Activated T-helper 1 cell treated with anti-CD3 and anti-CD28 coated beads, Interleukin-2, amount 50 U/mL, for 16 hours (primary cell): ENCODE data around the gene R3HDM1.
"Not testable (repeated sequence)": the region's sequence is repeated elsewhere in the genome, so short reads cannot be mapped to it uniquely, and the experiment has no call there.

ENCODE experiments used
- DNase-seq, 2 donors: peaks; one replicate each; pipeline ENCODE4 v3.0.0-alpha.2; 2020; ENCODE audit warnings: low read depth in 1 of 2, low spot score in 1 of 2

The R3HDM1 gene

DNA sequence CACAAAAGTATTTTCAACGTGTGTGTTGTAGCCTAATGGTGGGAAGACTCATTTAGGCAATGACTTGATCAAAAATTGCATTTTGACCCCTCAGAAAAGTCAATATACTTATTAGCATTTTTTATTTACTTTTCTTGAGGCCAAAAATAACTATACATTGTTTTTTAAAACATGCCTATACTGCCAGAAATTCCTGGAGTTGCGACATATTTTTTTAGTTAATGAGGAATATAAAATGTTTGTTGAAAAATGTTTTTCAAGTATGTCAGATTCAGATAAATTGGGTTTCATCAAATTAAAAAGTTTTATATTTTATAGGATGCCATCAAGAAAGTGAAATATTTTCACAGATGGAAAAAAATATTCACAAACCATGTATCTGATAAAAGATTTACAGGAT, 39.6 kb downstream of the R3HDM1 start:
- no peak for DNase-seq

DNA sequence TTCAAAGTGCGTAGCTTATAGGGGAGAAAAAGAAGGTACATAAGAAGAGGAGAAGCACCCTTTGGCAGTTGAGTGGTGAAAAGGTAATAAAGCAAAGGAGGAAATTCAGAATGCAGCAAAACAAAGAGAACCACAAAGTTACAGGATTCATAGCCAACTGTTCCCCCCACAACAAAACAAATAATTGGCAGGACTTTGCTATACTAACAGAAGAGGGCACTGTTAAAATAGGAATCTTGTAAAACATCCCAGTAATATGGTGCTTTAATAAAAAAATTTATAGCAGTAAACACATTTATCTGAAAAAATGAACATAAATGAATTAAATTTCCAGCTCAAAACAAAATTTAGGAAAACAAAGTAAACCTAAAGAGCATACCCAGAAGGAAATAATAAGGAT, 42.3 kb downstream of the R3HDM1 start:
- DNase-seq: no peak

DNA sequence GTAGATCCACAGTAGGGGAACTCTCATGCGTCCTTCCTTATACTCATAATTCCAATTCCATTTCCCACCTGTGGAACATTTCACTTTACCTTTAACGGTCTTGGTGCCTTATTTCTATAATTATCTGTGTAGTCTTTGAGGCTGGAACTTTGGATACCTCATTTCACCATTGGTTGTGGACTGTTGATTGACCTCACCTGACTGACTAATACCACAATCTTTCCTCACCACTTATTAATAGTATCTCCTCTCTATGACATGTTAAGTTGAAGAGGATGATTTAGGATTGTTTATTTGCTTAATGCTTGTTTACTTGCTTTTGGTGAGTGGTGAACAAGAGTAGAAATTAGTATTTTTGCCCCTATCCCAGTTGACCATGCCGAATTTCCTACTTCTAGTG, 50.0 kb downstream of the R3HDM1 start:
- DNase-seq: no peak

DNA sequence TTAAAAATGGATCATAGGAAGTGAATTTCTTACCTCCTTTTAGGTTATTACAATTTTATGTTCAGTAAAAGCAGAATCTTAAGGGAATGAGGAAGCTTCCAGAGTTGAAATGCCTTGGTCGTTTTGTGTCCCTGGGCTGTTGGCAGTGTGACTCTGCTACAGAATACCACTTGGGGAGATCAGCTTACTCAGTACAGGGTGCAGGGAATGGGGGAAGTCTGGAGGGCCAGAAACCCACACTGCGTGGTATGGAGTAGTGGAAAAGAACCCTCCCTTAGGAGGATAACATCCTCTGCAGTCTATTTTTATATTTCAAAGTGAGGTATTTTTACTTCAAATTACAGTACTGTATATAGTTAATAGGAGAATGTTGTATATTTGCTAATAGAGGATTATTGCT, 51.1 kb downstream of the R3HDM1 start:
- no peak for DNase-seq

DNA sequence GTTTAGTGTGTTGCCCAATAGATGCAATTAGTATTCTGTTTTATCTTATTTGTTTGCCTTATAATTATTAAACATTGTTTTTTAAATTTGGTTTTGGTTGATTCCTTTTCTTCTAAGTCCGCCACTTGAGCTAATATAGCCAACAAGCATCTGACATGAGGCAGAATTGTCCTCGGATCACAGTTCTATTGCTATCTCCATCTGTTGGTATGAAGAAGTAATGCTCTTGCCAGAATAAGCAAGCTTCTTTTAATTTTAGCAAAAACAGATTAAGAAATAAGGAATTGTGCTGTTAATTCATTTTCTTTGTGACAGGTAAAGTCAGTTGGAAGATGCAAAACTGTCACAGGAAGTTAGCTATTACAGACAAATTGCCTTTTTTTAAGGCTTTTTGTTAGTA, 54.3 kb downstream of the R3HDM1 start:
- no peak for DNase-seq

DNA sequence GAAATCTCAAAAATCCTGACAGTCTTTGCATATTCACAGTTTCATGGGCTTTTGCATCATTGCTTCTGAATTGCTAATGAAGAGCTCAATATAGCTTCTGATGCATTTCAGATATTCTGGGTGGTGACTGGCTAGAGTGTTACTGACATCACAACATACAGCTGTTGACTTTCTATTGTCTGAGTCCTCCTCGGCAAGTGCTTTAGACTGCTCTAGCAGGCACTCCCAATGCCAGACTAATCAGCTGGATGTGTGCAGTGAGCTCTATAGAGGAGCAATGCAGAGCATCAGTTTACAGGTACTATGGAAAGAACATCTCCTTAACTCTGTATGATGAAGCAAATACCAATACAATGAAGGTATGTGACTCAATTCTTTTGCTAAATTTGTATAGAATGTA, 54.9 kb downstream of the R3HDM1 start:
- DNase-seq: no peak

DNA sequence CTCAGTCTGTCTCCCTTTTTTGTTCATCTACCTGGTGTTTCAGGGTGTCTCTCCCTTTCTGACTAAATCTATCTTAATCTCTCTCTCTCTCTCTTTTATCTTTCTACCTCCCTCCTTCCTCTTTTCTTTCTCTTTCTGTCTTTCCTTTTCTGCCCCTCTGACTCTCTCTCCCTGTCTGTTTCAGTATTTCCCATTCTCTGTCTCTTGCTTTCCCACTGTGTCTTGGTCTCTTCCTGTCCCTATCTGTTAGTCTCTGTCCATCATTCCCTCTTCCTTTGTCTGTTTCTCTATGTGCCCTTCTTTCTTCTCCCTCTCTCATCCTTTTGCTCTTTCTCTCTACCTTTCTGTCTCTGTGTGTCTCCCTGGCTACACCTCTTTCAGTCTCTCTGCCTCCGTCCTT, 56.7 kb downstream of the R3HDM1 start:
- no peak for DNase-seq

DNA sequence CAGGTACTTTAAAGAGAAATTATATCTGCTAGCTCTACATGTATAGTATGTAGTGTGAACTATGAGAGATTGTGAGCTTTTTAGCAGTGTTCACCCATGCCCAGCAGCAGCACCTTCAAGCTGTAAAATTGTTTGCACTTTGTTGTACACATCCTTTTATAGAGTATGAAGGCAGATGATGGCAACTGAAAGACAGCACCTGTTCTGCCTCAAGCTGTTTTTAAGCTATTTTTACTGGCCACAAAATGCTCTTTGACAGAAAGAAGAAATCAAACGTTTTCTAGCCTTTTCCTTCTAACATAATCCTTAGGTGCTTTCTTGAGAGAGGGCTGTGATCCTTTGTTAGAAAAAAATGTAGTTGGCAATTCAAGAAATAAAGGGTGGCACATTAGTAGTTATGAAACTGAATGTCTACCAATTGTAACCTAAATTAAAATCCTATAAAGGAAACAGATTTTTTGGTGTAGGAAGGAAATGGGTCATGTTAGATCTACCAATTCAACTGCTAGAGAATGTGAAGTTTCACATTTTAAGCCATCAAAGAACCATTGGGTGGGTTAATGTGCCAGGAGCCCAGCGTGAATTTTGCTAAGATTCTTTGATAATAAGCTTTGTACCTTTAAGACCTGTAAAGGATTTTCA, 59.5 kb downstream of the R3HDM1 start:
- DNase-seq: no peak

DNA sequence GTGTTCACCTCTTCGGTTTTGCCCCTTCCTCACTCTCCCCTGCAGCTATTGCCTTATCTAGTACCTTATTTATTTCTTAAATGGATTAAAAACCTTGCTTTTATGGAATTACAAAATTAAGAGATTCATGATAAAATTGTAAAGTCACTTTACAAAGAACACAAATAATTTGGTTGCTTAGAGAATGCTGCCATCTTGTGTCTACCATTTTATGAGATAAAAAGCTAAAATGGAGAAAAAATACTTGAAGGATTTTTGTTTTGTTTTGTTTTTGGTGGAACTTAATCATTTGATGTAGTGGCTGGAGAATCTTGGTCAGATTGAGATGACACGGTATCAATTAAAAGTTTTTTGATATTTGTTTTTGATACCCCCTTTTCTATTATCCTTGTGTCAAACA, 69.6 kb downstream of the R3HDM1 start:
- no peak for DNase-seq

DNA sequence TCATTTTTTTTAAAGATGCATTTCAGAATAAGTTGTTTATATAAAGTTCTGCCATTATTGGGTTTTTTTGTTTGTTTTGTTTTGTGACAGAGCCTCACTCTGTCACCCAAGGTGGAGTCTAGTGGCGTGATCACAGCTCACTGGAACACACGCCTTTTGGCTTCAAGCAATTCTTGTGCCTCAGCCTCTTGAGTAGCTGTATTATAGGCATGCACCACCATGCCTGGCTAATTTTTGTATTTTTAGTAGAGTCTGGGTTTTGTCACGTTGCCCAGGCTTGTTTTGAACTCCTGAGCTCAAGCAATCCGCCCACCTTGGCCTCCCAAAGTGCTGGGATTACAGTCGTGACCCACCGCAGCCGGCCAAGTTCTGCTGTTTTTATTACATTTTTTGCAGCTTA, 72.3 kb downstream of the R3HDM1 start:
- DNase-seq: no peak

DNA sequence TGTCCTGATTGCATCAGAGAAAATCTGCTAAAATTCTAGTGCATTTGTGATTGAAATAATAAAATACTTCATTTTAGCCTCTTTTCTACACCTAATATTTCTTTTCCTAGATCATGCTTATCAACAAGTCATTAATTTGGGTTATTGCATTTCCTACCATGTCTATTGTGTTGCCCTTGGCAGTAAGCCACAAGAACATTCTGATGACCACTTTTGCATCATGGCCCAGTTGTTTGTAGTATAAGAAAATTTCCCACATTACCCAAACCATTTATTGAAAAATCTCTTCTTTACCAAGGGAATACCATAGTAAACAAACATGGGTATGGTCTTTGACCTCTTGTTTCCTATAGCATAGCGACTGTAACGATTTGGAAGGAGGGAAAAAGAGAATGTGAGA, 76.3 kb downstream of the R3HDM1 start:
- DNase-seq: no peak

DNA sequence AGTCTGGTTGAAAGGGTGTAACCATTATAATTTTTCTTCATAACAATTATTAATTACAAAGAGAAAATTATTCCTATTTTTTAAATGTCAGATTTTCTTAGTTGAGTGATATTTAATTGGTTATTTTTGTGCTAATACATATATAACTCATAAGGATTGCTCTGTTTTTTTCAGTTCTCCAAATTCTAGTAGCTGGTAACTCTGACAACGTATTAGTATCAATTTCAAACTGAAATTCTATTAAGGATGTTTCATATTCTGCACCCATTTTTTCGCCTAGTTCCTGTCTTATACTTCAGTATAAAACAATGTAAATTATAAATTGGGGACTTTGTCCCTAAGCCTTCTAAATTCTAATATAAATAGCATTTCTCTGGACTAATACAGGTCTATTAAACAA, 81.0 kb downstream of the R3HDM1 start:
- DNase-seq: no peak

DNA sequence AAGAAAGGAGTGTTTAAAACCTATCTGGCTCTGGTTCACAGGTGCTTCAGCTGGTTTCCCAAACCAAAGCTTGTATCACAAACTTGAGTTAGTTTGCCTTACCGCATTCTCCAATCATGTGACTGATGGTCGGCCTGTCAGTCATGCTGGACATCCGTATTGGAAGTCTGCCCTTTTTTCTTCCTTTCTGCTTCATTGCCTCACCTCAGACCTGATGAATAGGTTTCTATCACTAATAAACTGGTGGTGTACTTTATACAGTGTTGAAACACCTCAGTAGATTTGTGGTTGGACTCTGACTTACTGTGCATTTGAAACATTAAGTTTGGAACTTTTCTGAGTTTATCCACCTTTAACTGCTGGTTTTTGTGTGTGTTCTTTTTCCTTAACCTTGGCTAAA, 84.1 kb downstream of the R3HDM1 start:
- DNase-seq: no peak

DNA sequence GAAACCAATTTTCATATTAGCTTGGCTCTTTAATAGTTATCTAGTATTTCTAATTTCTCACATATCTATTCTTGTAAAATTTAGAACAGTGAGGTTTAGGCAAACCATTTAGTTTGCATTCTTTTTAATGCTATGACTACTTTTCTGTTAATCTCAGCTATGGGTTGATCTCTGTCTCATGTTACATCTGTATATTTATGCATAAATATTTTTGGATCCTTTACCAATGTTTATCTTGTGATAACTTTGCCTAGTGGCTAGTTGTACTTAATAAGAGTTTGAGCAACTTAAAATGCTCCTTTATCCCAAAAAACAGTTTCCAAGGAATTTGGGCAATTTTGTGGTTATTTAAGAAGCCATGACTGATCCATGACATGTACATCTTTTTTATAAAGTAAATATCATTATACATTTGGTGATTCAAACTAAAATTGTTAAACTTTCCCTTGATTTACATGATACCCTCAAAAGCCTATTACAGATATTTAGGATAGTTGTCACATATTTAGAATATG, 86.3 kb downstream of the R3HDM1 start:
- no peak for DNase-seq

DNA sequence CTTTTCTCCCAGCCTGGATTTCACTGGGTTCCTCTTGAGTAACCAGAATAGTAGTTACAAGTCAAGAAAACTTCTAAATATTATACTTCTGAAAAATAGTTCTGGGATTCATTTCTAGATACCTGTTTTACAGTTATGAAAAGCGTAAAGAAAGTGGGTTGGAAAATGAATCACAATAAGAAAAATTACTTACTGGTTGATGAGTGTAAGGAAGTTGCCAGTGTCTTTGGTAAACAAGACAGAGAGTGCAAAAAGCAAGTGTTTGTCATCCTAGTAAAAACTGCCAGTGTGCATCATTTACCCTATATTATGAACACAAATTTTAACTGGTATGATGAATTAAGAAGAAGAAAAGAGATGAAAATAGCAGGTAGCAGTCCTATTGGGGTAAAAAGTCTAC, 88.9 kb downstream of the R3HDM1 start:
- DNase-seq: no peak

DNA sequence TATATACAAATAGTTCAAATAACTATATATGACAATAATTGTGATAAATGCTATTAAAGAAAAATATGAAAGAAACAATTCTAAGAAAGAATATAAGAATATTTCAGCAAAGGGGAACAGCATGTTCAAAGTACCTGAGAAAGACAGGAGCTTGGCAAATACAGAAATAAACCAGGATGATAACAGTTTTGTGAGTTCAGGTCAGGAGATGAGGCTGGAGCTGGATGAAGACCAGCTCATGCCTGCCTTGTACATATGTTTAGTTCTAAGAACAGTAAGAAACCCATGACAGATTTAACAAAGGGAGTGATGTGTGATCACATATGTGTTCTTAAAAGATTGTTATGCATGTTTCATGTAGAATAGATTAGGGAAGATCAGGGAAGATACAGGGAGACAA, 98.2 kb downstream of the R3HDM1 start:
- no peak for DNase-seq

DNA sequence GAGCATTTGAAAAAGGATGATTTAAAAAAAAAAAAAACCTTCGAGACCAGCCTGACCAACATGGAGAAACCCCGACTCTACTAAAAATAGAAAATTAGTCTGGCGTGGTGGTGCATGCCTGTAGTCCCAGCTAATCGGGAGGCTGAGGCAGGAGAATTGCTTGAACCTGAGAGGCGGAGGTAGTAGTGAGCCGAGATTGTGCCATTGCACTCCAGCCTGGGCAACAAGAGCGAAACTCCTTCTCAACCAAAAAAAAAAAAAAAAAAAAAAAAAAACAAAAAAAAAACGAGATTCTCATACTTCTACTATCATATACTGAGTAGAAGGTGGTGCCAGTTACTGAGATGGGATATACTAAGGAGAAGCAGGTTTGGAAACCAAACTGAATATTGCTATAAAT, 98.8 kb downstream of the R3HDM1 start:
- not testable (repeated sequence) for DNase-seq

DNA sequence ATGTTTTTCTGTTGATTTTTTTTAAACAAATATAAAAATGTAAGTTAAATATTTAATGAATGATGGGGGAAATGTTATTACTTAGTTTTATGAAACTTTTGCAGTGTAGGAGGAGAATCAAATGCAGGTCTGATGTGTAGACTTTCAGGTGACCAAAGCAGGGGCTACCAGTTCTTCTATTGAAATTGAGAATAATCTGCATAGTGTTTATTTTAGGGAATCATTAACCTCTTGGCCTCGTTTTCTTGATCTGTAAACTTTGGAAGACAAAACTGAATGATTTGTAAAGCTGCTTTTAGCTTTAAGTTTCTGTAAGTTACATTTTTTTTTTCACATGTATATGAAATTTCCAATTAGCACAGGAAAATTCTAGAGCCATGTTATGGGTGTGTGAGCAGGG, 99.2 kb downstream of the R3HDM1 start:
- DNase-seq: no peak

DNA sequence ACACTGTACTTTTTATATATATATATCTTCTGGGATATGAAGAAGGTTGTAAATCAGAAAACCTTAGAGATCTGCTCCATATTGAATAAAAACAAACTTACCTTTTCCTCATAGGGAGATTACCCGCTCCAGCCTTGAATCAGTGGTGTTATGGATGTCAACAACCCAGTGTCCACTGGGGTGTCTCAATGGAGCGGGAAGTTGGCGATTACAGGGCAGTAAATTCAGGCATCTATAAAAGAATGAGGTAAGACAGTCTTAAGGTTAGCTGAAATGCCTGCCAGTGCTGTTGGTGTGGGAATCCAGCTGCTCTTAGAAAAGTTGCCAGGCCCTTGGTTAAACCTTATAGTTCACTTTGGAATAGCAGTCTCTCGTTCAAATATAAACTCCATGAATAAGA, 102.3 kb downstream of the R3HDM1 start:
- no peak for DNase-seq

DNA sequence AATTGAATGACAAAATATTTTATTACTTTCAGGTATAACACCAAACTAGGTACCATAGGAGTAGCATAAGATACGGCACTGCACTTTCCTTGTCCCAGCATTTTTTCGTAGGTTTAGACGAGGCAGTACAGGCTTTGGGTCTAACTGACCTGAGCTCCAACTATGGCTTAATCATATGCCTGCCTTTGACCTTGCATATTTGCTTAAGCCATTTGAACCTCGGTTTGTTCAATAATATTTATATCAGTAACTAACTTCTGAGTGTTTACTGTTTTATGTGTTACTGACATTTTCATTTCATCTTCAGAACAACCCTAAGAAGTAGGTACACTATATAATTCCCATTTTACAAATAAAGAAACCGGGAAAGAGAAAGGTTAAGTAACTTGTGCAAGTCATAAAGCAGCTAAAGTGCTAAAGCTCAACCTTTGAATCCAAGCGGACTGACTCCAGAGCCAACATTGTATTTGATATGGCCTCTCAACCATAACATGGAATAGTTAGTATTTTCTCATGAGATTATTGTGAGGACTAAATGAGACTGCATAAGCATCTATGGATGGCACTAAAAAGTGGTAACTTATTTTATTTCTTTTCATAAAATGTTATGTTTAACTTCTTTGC, 104.0 kb downstream of the R3HDM1 start:
- DNase-seq: no peak

DNA sequence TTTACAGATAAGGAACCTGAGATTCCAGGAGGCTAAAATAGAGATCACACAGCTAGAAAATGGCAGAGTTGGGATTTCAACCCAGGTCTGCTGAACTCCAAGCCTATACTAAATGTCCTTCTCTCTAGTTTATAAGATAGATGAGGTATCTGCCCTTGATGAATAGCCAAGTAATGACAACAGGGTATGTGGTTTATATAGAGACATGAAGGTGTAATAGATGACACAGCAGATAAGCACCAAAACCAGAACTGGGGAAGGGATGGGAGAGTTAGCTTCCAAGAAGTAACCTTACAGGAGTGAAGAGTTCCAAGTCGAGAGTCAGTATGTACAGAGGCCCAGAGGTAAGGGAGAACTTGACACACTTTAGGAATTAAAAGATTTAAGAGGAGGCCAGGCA, 105.7 kb downstream of the R3HDM1 start:
- no peak for DNase-seq

DNA sequence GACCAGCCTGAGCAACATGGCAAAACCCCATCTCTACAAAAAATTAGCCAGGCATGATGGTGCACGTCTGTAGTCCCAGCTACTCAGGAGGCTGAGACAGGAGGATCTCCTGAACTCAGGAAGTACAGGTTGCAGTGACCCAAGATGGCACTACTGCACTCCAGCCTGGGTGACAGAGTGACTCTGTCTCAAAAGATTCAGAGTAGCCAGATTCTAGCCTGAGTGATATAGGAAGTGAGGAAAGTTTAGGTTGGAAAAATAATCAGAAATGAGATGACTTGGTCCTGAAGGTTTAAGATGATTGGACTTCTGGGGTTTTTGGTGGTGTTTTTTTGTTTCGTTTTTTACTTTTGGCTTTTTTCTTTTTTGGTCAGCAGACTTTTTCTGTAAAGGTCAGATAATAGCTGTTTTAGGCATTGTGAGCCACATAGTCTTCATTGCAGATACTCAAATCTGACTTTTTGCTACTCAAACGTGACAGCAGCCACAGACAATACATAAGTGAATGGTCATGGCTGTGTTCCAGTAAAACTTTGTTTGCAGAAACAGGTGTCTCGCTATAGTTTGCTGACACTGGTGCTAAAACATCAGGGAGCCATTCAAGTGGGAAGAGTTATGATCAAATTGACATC, 106.3 kb downstream of the R3HDM1 start:
- DNase-seq: no peak

DNA sequence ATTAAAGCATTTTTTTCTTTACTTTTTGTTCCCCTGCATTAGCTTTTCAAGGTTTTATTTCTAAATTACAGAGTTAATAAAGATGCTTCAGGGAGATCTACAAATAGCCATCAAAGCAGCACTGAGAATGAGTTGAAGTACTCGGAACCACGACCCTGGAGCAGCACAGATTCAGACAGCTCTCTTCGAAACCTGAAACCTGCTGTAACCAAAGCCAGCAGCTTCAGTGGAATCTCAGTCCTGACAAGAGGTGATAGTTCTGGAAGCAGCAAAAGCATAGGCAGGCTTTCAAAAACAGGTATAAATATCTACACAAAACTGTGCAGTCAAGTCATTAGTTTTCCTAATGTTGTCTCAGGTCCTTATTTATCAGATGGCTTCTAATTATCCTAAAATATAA, 107.5 kb downstream of the R3HDM1 start:
- no peak for DNase-seq
